ENCODE results near the gene CHMP3. TPM values are rescaled to one million over a fixed set of nuclear protein-coding genes. Genes with fewer than 3 reads are reported as not detected.

Gene CHMP3
- polyA plus RNA-seq, 2 donors = 46.1 to 111 TPM

- 98% methylated on average over 3 of the region's 3 CpGs for WGBS, 2 donors
- H3K27ac ChIP-seq (ENCODE audit: low read depth in 2 of 2, low read length in 1 of 2) = no peak overlapping the region
- no peaks in the 10 kb centered on the region for H3K4me1 ChIP-seq (ENCODE audit: control insufficient read depth in 2 of 2, insufficient read depth in 2 of 2, low read length in 1 of 2)
- no peaks in the 10 kb centered on the region for H3K27me3 ChIP-seq (ENCODE audit: control insufficient read depth in 1 of 2, insufficient read depth in 2 of 2, low read length in 2 of 2)
- H3K4me3 ChIP-seq (ENCODE audit: low read depth in 1 of 2, low read length in 2 of 2) = no peak overlapping the region
- no peaks in the 10 kb centered on the region for H3K9me3 ChIP-seq (ENCODE audit: control insufficient read depth in 2 of 2, insufficient read depth in 1 of 2, low read depth in 1 of 2, low read length in 1 of 2)
- H3K36me3 ChIP-seq (ENCODE audit: control insufficient read depth in 2 of 2, insufficient read depth in 2 of 2, low read length in 1 of 2) = peaks cover 15 to 29% of the 10 kb centered on the region in 2 donors
These were observed 102.0 kb downstream of the CHMP3 start for GRCh38 chr2:86461042-86461743.

DNA sequence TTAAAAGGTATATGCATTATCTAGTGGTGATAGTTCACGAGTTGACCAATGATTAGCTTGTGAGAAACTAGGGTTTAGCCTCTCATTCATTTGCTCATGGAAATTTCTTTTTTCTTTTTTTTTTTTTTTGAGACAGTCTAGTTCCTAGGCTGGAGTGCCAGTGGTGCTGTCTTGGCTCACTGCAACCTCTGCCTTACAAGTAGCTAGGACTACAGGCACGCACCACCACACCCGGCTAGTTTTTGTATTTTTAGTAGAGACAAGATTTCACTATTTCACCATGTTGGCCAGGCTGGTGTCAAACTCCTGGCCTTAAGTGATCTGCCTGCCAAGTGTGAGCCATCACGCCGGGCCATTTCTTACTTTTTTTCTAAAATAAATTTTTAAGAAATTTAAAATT lies 108.1 kb downstream of the CHMP3 start:
- Histone ChIP-seq H3K4me1 (ENCODE audit: control insufficient read depth in 2 of 2, insufficient read depth in 2 of 2, low read length in 1 of 2) (no peaks in the 10 kb centered on the region), H3K4me3 (ENCODE audit: low read depth in 1 of 2, low read length in 2 of 2) (no peak overlapping the region), H3K27me3 (ENCODE audit: control insufficient read depth in 1 of 2, insufficient read depth in 2 of 2, low read length in 2 of 2) (no peaks in the 10 kb centered on the region), H3K27ac (ENCODE audit: low read depth in 2 of 2, low read length in 1 of 2) (no peak overlapping the region), H3K36me3 (ENCODE audit: control insufficient read depth in 2 of 2, insufficient read depth in 2 of 2, low read length in 1 of 2) (peaks cover 11 to 12% of the 10 kb centered on the region in 2 donors), H3K9me3 (ENCODE audit: control insufficient read depth in 2 of 2, insufficient read depth in 1 of 2, low read depth in 1 of 2, low read length in 1 of 2) (no peaks in the 10 kb centered on the region)
- 84 to 93% methylated on average over 5 of the region's 5 CpGs for WGBS, 2 donors

DNA sequence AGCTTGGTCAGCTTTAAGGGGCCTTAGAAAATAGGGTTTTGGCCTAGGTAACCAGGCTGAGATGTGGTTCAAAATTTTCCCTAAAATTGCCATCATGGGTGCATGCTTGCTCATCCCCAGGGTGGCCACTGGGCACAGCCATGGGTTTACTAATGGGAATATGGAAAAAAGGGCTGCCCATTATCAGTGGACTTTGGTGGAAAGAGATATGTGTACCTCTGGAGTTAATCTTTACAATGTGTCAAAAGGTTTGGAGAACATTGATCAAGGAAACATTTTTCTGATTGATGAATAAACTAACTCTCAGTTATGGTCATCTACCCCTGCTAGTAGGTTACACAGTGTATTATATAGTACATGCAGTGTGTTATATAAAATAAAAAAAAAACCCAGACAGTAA lies 109.0 kb downstream of the CHMP3 start:
- Histone ChIP-seq H3K4me1 (ENCODE audit: control insufficient read depth in 2 of 2, insufficient read depth in 2 of 2, low read length in 1 of 2) (no peaks in the 10 kb centered on the region), H3K36me3 (ENCODE audit: control insufficient read depth in 2 of 2, insufficient read depth in 2 of 2, low read length in 1 of 2) (peaks cover 6 to 8% of the 10 kb centered on the region in 2 donors), H3K4me3 (ENCODE audit: low read depth in 1 of 2, low read length in 2 of 2) (no peak overlapping the region), H3K27ac (ENCODE audit: low read depth in 2 of 2, low read length in 1 of 2) (no peak overlapping the region), H3K9me3 (ENCODE audit: control insufficient read depth in 2 of 2, insufficient read depth in 1 of 2, low read depth in 1 of 2, low read length in 1 of 2) (no peaks in the 10 kb centered on the region), H3K27me3 (ENCODE audit: control insufficient read depth in 1 of 2, insufficient read depth in 2 of 2, low read length in 2 of 2) (no peaks in the 10 kb centered on the region)

GRCh38 chr2:86453836-86454235 lies 109.4 kb downstream of the CHMP3 start:
- H3K9me3 ChIP-seq (ENCODE audit: control insufficient read depth in 2 of 2, insufficient read depth in 1 of 2, low read depth in 1 of 2, low read length in 1 of 2) = no peaks in the 10 kb centered on the region
- WGBS, 2 donors = 19 to 21% methylated on average over 2 of the region's 2 CpGs
- peaks cover 3 to 8% of the 10 kb centered on the region in 2 donors for H3K36me3 ChIP-seq (ENCODE audit: control insufficient read depth in 2 of 2, insufficient read depth in 2 of 2, low read length in 1 of 2)
- H3K27me3 ChIP-seq (ENCODE audit: control insufficient read depth in 1 of 2, insufficient read depth in 2 of 2, low read length in 2 of 2) = no peaks in the 10 kb centered on the region
- H3K27ac ChIP-seq (ENCODE audit: low read depth in 2 of 2, low read length in 1 of 2) = no peak overlapping the region
- H3K4me3 ChIP-seq (ENCODE audit: low read depth in 1 of 2, low read length in 2 of 2) = no peak overlapping the region
- H3K4me1 ChIP-seq (ENCODE audit: control insufficient read depth in 2 of 2, insufficient read depth in 2 of 2, low read length in 1 of 2) = no peaks in the 10 kb centered on the region

Other genes starting within 250 kb of the CHMP3 start
- 1 to 10 TPM; 2.6 to 2.9 TPM for gene REEP1, start 225.8 kb downstream of the CHMP3 start, polyA plus RNA-seq
- gene KDM3A, start 122.1 kb downstream of the CHMP3 start, polyA plus RNA-seq = 10 to 100 TPM; 20.4 to 32.3 TPM
- 10 to 100 TPM; 13.7 to 20.2 TPM for gene RNF103, start 60.4 kb upstream of the CHMP3 start, polyA plus RNA-seq
- 10 to 100 TPM; 19.2 to 38.5 TPM for gene RMND5A, start 156.8 kb upstream of the CHMP3 start, polyA plus RNA-seq
- gene CD8A, start 227.5 kb upstream of the CHMP3 start, polyA plus RNA-seq = 1 to 10 TPM; 3.5 to 4.2 TPM